Neuron (in vitro differentiated cells): ENCODE measurements around the gene ENDOG.
"Not testable (repeated sequence)": the region's sequence is repeated elsewhere in the genome, so short reads cannot be mapped to it uniquely, and the experiment has no call there.

Source experiments
- H2AFZ ChIP-seq: one replicate; pipeline ENCODE4 v1.6.1; 2013; ENCODE audit warnings: low read depth, mild to moderate bottlenecking, inconsistent platforms, low read length, moderate library complexity
- H3K27me3 ChIP-seq: one replicate; pipeline ENCODE4 v1.6.1; 2013; ENCODE audit warnings: low read length; ENCODE audit not compliant: insufficient read depth
- H3K36me3 ChIP-seq: one replicate; pipeline ENCODE4 v1.6.1; 2013; ENCODE audit warnings: low read length; ENCODE audit not compliant: insufficient read depth
- H3K4me1 ChIP-seq: one replicate; pipeline ENCODE4 v1.6.1; 2013; ENCODE audit warnings: low read length; ENCODE audit not compliant: insufficient read depth
- H3K4me3 ChIP-seq: 2 replicates; pipeline ENCODE4 v1.5.1; 2013; ENCODE audit warnings: mild to moderate bottlenecking, low read length, moderate library complexity
- H3K9me3 ChIP-seq: one replicate; pipeline ENCODE4 v1.6.1; 2013; ENCODE audit warnings: low read length

The ENDOG gene

DNA sequence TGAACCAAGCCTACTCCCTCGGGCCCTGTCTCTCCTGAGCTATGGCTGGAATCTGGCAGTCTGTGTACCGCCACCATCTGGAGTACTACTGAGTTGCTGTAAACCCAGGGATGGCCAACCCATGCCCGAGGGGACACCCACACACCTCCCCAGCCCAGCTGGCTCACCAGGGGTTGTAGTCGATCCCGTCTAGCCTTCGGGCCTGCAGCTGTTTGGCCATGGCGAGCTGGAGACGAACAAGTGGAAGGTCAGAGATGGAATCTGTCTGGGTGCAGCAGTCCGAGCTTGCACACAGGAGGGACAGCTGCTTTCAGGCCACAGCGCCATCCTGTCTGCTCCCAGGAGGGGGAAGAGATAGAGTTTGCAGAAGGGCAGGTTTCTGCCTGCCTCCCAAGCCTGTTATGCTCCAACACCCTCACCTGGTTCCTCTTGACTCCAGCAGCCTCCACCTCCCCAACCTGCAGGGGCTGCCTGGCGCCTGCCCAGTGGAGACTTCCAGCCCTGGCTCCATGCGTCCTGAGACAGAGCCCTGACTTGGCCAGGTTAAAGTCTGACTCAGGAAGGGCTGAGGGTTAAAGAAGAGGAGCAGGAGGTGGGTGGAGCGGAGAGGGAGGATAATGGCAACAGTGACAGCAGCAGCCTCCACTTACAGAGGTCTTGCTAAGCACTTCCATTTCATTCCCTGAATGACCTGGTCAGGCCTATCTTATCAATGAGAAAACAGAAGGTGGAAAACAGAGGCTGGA lies 27.1 kb downstream of the ENDOG start:
- Histone ChIP-seq H3K36me3 (no peaks in the 10 kb centered on the region), H3K4me3 (no peak overlapping the region), H3K9me3 (peaks cover 3% of the 10 kb centered on the region), H2AFZ (no peak overlapping the region), H3K4me1 (no peaks in the 10 kb centered on the region), H3K27me3 (no peaks in the 10 kb centered on the region)

DNA sequence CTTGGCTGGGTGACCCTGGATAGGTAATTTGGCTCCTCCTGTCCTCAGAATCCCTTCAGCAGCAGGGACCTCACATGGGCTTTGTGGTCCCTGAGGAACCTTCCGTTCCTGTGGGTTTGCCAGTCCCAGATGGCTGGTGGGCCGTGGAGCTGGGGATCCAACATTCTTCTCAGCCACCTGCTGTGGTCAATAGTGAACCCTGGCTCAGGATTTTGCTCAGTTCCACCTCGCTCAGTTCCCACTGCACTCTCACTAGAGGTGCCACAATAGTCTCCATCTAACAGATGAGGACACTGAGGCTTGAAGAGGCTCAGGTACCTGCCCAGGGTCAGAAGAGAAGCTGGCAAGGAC lies 28.4 kb downstream of the ENDOG start:
- Histone ChIP-seq H3K36me3 (no peaks in the 10 kb centered on the region), H3K4me3 (no peak overlapping the region), H3K27me3 (no peaks in the 10 kb centered on the region), H3K9me3 (peaks cover 3% of the 10 kb centered on the region), H2AFZ (no peak overlapping the region), H3K4me1 (no peaks in the 10 kb centered on the region)

DNA sequence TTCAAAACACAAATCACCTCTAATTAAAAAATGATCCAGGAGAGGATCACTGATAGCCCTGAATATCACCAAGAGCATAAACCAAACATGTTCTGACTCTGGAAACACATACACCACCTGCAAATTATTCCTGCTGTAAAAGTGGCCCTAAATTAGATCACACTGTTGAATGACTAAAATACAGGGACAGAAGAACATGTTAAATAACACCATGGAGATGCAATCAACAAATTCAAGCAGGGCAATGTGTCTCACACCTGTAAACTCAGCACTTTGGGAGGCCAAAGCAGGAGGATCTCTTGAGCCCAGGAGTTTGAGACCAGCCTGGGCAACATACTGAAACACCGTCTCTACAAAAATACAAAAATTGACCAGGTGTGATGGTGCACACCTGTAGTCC lies 29.5 kb downstream of the ENDOG start:
- Histone ChIP-seq H3K4me1 (no peaks in the 10 kb centered on the region), H3K27me3 (no peaks in the 10 kb centered on the region), H2AFZ (no peak overlapping the region), H3K4me3 (no peak overlapping the region), H3K36me3 (no peaks in the 10 kb centered on the region), H3K9me3 (peaks cover 3% of the 10 kb centered on the region)

DNA sequence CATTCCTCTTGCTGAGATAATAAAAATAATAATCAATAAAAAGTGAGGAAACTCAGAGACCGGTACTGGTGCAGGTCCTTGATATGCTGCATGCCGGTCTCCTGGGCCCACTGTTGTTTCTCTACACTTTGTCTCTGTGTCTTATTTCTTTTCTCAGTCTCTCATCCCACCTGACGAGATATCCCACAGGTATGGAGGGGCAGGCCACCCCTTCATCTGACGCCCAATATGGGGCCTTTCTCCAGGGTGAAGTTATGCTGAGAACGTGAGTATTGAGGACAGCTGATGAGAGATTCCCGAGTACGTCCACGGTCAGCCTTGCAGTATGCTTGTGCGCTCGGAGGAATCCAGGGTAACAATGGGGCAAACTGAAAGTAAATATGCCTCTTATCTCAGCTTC lies 32.7 kb downstream of the ENDOG start:
- not testable (repeated sequence) for H3K9me3 ChIP-seq, H3K4me3 ChIP-seq, H3K4me1 ChIP-seq, H3K36me3 ChIP-seq, H2AFZ ChIP-seq, H3K27me3 ChIP-seq

DNA sequence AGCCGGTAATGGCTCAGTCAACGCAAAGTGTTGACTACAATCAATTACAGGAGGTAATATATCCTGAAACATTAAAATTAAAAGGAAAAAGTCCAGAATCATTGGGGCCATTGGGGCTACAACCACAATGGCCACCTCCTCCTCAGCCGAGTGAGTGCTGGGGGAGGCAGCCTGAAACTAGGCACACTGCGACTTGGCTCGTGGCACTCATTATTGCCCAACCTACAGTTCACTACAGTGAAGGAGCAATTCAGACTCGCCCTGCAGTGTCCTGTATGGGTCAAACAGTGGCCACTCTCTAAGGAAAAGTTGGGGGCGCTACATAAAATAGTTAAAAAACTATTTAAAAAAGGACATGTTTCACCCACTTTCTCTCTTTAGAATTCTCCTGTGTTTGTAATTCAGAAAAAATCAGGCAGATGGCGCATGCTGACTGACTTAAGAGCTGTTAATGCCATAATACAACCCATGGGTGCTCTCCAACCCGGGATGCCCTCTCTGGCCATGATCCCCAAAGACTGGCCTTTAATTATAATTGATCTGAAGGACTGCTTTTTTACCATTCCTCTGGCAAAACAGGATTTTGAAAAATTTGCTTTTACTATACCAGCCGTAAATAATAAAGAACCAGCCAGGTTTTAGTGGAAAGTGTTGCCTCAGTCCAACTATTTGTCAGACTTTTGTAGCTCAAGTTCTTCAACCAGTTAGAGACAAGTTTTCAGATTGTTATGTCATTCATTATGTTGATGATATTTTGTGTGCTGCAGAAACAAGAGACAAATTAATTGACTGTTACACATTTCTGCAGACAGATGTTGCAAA lies 33.7 kb downstream of the ENDOG start:
- H3K27me3 ChIP-seq, H3K9me3 ChIP-seq, H3K36me3 ChIP-seq, H3K4me3 ChIP-seq, H2AFZ ChIP-seq, H3K4me1 ChIP-seq: not testable (repeated sequence)

DNA sequence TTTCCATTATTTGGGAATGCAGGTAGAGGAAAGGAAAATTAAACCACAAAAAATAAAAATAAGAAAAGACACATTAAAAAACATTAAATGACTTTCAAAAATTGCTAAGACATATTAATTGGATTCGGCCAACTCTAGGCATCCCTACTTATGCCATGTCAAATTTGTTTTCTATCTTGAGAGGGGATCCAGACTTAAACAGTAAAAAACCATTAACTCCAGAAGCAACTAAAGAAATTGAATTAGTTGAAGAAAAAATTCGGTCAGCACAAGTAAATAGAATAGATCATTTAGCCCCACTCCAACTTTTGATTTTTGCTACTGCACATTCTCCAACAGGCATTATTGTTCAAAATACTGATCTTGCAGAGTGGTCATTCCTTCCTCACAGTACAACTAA lies 34.3 kb downstream of the ENDOG start:
- not testable (repeated sequence) for H3K4me1 ChIP-seq, H2AFZ ChIP-seq, H3K9me3 ChIP-seq, H3K27me3 ChIP-seq, H3K4me3 ChIP-seq, H3K36me3 ChIP-seq

DNA sequence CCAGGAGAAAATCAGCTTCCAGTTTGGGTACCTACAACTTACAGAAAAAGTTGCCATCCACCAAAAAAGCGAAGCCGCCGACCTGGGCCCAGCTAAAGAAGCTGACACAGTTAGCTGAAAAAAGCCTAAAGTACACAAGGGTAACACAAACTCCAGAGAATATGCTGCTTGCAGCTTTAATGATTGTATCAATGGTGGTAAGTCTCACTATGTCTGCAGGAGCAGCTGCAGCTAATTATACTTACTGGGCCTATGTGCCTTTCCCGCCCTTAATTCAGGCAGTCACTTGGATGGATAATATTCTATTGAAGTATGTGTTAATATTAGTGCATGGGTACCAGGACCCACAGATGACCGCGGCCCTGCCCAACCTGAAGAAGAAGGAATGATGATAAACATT lies 36.2 kb downstream of the ENDOG start:
- not testable (repeated sequence) for H3K4me3 ChIP-seq

DNA sequence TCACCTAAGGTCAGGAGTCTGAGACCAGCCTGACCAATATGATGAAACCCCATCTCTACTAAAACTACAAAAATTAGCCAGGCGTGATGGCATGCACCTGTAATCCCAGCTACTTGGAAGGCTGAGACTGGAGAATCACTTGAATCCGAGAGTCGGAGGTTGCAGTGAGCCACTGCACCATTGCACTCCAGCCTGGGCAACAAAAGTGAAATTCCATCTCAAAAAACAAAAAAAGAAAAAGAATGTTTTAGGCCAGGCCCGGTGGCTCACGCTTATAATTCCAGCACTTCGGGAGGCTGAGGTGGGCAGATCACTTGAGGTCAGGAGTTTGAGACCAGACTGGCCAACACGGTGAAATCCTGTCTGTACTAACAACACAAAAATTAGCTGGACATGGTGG lies 40.2 kb downstream of the ENDOG start:
- not testable (repeated sequence) for H3K27me3 ChIP-seq, H3K4me3 ChIP-seq, H3K4me1 ChIP-seq, H3K9me3 ChIP-seq, H2AFZ ChIP-seq, H3K36me3 ChIP-seq

More for the DNA sequence above, 36.2 kb downstream of the ENDOG start:
- H2AFZ ChIP-seq, H3K36me3 ChIP-seq, H3K9me3 ChIP-seq, H3K27me3 ChIP-seq, H3K4me1 ChIP-seq: not testable (repeated sequence)

DNA sequence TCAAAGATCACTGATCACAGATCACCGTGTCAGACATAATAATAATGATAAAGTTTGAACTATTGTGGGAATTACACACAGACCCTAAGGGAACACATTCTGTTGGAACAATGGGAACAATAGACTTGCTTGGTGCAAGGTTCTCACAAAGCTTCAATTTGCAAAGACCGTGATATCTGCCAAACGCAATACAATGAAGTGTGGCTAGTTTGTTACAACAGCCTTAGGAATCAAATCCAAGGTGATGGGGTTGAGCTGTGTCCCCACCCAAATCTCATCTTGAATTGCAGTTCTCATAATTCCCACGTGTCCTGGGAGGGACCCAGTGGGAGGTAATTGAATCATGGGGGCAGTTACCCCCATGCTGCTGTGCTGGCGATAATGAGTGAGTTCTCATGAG lies 42.6 kb downstream of the ENDOG start:
- peaks cover 5% of the 10 kb centered on the region for H3K4me1 ChIP-seq
- H2AFZ ChIP-seq = no peak overlapping the region
- no peaks in the 10 kb centered on the region for H3K36me3 ChIP-seq
- H3K4me3 ChIP-seq = no peak overlapping the region
- H3K9me3 ChIP-seq = no peaks in the 10 kb centered on the region
- H3K27me3 ChIP-seq = no peaks in the 10 kb centered on the region

DNA sequence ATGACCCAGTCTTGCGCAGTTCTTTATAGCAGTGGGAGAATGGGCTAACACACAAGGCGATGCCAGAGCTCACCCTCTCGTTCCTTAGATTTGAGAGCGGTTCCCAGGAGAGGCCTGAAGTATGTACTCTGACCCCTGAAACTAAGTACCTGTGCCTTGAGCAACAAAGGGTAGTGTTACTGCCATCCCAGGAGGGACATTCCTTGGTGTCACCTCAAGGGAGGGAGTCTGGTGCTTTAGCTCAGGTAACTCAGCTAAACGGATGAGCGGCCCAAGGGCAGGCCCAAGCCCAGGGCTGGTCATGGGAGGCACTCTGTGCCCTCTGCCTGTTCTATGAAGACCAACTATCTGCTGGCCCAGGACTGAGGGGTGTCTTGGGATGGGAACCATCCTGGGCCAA lies 43.2 kb downstream of the ENDOG start:
- H3K27me3 ChIP-seq = no peaks in the 10 kb centered on the region

DNA sequence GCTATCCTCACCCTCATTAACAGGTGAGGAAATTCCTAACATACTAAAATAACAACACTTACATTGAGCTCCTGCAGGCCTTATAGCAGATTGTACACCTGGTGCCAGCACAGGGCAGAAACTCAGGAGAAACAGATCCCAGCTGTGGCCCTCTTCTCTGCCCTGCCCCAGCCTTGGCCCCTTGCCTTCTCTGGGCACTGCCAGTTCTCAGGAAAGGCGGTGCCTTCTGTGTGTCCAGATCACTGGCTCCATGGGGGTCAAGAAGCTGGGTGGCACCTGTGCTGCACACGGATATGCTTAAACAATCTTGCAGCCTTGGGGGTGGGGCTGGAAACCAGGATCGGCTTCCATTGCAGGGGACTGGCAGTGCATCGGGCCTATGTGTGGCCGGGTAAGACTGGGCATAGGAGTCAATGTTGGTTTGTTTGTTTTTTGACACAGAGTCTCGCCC lies 44.1 kb downstream of the ENDOG start:
- Histone ChIP-seq H3K9me3 (no peaks in the 10 kb centered on the region), H3K27me3 (no peaks in the 10 kb centered on the region), H3K4me1 (peaks cover 5% of the 10 kb centered on the region), H2AFZ (no peak overlapping the region), H3K4me3 (no peak overlapping the region), H3K36me3 (no peaks in the 10 kb centered on the region)

More for the DNA sequence above, 43.2 kb downstream of the ENDOG start:
- H2AFZ ChIP-seq = no peak overlapping the region
- H3K4me3 ChIP-seq = no peak overlapping the region
- H3K36me3 ChIP-seq = no peaks in the 10 kb centered on the region
- no peaks in the 10 kb centered on the region for H3K9me3 ChIP-seq
- peaks cover 5% of the 10 kb centered on the region for H3K4me1 ChIP-seq

DNA sequence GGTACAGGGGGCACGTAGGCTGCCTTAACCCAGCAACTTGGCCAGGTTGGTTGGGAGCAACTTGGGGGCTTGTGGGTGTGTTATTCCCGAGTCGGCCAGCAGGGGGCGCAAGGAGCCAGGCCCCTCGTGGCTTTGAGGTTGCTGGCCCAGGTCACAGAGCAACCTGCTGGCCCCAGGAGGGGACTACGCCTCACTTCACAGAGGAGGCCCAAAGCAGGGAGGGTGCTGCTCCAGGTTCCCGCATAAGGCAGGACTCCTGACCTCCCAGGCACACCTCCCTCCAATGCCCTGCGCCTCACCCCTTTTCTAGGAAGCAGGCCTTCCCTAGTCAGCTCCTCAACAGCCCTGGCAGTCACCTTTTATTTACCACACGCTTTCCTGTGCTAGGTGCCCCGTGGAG lies 45.3 kb downstream of the ENDOG start:
- Histone ChIP-seq H2AFZ (no peak overlapping the region), H3K27me3 (no peaks in the 10 kb centered on the region), H3K4me3 (no peak overlapping the region), H3K36me3 (no peaks in the 10 kb centered on the region), H3K9me3 (no peaks in the 10 kb centered on the region), H3K4me1 (peaks cover 5% of the 10 kb centered on the region)

DNA sequence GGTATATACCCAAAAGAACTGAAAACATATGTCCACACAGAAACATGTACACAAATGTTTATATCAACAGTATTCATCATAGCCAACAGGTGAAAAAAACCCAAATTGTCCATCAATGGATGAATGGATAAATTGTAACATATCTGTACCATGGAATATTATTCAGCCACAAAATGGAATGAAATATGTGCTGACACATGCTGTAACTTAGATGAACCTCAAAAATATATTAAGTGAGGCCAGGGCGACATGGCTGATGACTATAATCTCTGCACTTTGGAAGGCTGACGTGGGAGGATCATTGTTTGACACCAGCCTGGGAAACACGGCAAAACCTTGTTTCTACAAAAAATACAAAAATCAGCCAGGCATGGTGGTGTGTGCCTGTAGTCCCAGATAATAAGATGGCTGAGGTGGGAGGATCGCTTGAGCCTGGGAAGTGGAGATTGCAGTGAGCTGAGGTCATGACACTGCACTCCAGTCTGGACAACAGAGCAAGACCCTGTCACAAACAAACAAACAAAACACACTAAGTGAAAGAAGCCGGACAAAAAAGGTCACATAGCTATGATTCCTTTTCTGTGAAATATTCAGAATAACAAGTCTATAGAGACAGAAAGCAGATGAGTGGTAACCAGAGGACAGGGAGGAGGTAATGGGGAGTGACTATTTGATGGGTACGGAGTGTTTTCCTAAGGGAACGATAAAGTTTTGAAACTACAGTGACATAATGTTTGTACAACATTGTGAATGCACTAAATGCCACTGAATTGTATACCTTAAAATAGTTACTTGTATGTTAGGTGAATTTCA lies 52.0 kb downstream of the ENDOG start:
- Histone ChIP-seq H3K36me3 (no peaks in the 10 kb centered on the region), H2AFZ (no peak overlapping the region), H3K9me3 (no peaks in the 10 kb centered on the region), H3K27me3 (no peaks in the 10 kb centered on the region), H3K4me3 (no peak overlapping the region), H3K4me1 (no peaks in the 10 kb centered on the region)
